ENCODE results near the gene ABLIM3.

The ABLIM3 gene

GRCh38 chr5:149284501-149284900 lies 143.2 kb downstream of the ABLIM3 start:
- no peaks in the 10 kb centered on the region for H4K20me1 ChIP-seq (ENCODE audit: insufficient read depth)
- no peaks in the 10 kb centered on the region for H3K79me2 ChIP-seq (ENCODE audit: insufficient read depth, low read depth)
- H3K27ac ChIP-seq: no peak overlapping the region
- H3K4me3 ChIP-seq (IDR thresholded peaks at IDR 0.05; ENCODE audit: insufficient read depth, low read depth, low read length): no peak overlapping the region
- H3K4me2 ChIP-seq: no peak overlapping the region
- H2AFZ ChIP-seq (ENCODE audit: low read depth): no peak overlapping the region
- no peak for TF ChIP-seq CTCF (conservative IDR thresholded peaks at IDR 0.05; ENCODE audit: low read depth, low read length)
- no peaks in the 10 kb centered on the region for H3K4me1 ChIP-seq (ENCODE audit: low read depth, poor library complexity, severe bottlenecking)
- H3K9ac ChIP-seq: no peak overlapping the region
- H3K36me3 ChIP-seq (ENCODE audit: insufficient read depth): no peaks in the 10 kb centered on the region
- H3K27me3 ChIP-seq (ENCODE audit: insufficient read depth, low read depth): no peaks in the 10 kb centered on the region

GRCh38 chr5:149285153-149285552 lies 143.9 kb downstream of the ABLIM3 start:
- Histone ChIP-seq H2AFZ (ENCODE audit: low read depth) (no peak overlapping the region), H3K4me1 (ENCODE audit: low read depth, poor library complexity, severe bottlenecking) (no peaks in the 10 kb centered on the region), H3K36me3 (ENCODE audit: insufficient read depth) (no peaks in the 10 kb centered on the region), H3K4me3 (IDR thresholded peaks at IDR 0.05; ENCODE audit: insufficient read depth, low read depth, low read length) (no peak overlapping the region), H3K79me2 (ENCODE audit: insufficient read depth, low read depth) (no peaks in the 10 kb centered on the region), H3K27ac (no peak overlapping the region), H3K27me3 (ENCODE audit: insufficient read depth, low read depth) (no peaks in the 10 kb centered on the region), H3K9ac (no peak overlapping the region), H4K20me1 (ENCODE audit: insufficient read depth) (no peaks in the 10 kb centered on the region), H3K4me2 (no peak overlapping the region)
- TF ChIP-seq CTCF (conservative IDR thresholded peaks at IDR 0.05; ENCODE audit: low read depth, low read length): no peak

DNA sequence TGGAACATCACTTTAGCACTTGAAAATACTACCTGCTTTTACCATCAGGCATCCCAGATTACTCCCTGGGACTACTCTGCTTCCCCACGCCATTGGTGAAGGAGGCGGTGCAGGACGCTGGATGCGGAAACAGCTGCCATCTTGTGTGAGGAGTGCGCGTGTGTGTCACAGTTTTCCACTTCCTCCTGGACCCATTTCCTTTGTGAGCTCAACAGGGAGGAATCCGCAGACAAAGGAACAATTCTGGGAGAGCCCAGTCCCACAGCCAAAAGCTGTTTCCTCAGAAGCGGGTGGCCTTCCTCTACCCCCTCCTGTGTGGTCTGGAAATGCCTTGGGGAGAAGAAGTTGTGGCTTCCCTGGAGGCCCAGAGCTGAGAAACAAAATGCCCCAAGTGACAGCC lies 147.1 kb downstream of the ABLIM3 start:
- no peak overlapping the region for H3K4me2 ChIP-seq
- no peaks in the 10 kb centered on the region for H3K79me2 ChIP-seq (ENCODE audit: insufficient read depth, low read depth)
- H2AFZ ChIP-seq (ENCODE audit: low read depth): no peak overlapping the region
- no peaks in the 10 kb centered on the region for H3K4me1 ChIP-seq (ENCODE audit: low read depth, poor library complexity, severe bottlenecking)
- H3K27ac ChIP-seq: no peak overlapping the region
- TF ChIP-seq CTCF (conservative IDR thresholded peaks at IDR 0.05; ENCODE audit: low read depth, low read length): no peak
- no peak overlapping the region for H3K9ac ChIP-seq
- H3K27me3 ChIP-seq (ENCODE audit: insufficient read depth, low read depth): no peaks in the 10 kb centered on the region
- no peak overlapping the region for H3K4me3 ChIP-seq (IDR thresholded peaks at IDR 0.05; ENCODE audit: insufficient read depth, low read depth, low read length)
- H4K20me1 ChIP-seq (ENCODE audit: insufficient read depth): no peaks in the 10 kb centered on the region
- no peaks in the 10 kb centered on the region for H3K36me3 ChIP-seq (ENCODE audit: insufficient read depth)

DNA sequence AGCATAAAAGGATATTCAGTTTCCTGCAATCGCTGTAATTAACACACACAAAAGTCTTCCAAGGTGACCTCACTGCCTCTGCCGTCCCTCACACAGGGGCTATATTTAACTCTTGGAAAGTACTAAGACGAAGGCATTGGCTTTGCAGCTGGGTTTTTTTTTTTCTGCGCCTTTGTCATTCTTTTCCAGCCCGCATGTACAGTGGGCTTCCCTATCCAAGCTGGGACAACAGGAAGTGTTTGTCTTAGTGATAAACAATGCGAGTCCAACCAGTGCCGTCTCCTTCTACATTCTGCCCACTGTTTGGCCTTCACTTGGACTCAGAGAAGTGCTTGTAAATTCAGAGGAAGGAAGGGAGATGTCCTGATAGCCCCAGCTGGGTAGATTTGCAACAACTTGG lies 148.0 kb downstream of the ABLIM3 start:
- H3K4me2 ChIP-seq: no peak overlapping the region
- H3K9ac ChIP-seq: no peak overlapping the region

More for the DNA sequence above, 148.0 kb downstream of the ABLIM3 start:
- no peaks in the 10 kb centered on the region for H3K4me1 ChIP-seq (ENCODE audit: low read depth, poor library complexity, severe bottlenecking)
- no peaks in the 10 kb centered on the region for H4K20me1 ChIP-seq (ENCODE audit: insufficient read depth)
- H2AFZ ChIP-seq (ENCODE audit: low read depth): no peak overlapping the region
- H3K27ac ChIP-seq: no peak overlapping the region
- no peaks in the 10 kb centered on the region for H3K27me3 ChIP-seq (ENCODE audit: insufficient read depth, low read depth)
- TF ChIP-seq CTCF (conservative IDR thresholded peaks at IDR 0.05; ENCODE audit: low read depth, low read length): no peak
- no peaks in the 10 kb centered on the region for H3K36me3 ChIP-seq (ENCODE audit: insufficient read depth)
- no peaks in the 10 kb centered on the region for H3K79me2 ChIP-seq (ENCODE audit: insufficient read depth, low read depth)
- H3K4me3 ChIP-seq (IDR thresholded peaks at IDR 0.05; ENCODE audit: insufficient read depth, low read depth, low read length): no peak overlapping the region

Data from KMS-11 (cell line).